Activated gamma-delta T cell treated with anti-CD3 and anti-CD28 coated beads, Interleukin-2, amount 50 U/mL, for 16 hours (primary cell): ENCODE results near the gene LMF1.
"Not testable (repeated sequence)": the region's sequence is repeated elsewhere in the genome, so short reads cannot be mapped to it uniquely, and the experiment has no call there.

Source experiments
- DNase-seq: peaks from one replicate; pipeline ENCODE4 v3.0.0-alpha.2; 2020; ENCODE audit warnings: low read depth

The LMF1 gene

DNA sequence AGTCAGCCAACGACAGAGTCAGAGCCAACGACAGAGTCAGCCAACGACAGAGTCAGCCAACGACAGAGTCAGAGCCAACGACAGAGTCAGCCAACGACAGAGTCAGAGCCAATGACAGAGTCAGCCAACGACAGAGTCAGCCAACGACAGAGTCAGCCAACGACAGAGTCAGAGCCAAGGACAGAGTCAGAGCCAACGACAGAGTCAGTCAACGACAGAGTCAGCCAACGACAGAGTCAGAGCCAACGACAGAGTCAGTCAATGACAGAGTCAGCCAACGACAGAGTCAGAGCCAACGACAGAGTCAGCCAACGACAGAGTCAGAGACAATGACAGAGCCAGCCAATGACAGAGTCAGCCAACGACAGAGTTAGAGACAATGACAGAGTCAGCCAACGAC is 22.0 kb downstream of the LMF1 start:
- not testable (repeated sequence) for DNase-seq

DNA sequence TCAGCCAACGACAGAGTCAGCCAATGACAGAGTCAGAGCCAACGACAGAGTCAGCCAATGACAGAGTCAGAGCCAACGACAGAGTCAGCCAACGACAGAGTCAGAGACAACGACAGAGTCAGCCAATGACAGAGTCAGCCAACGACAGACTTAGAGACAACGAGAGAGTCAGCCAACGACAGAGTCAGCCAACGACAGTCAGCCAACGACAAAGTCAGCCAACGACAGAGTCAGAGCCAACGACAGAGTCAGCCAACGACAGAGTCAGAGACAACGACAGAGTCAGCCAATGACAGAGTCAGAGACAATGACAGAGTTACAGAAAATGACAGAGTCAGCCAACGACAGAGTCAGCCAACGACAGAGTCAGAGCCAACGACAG is 22.9 kb downstream of the LMF1 start:
- DNase-seq = not testable (repeated sequence)

DNA sequence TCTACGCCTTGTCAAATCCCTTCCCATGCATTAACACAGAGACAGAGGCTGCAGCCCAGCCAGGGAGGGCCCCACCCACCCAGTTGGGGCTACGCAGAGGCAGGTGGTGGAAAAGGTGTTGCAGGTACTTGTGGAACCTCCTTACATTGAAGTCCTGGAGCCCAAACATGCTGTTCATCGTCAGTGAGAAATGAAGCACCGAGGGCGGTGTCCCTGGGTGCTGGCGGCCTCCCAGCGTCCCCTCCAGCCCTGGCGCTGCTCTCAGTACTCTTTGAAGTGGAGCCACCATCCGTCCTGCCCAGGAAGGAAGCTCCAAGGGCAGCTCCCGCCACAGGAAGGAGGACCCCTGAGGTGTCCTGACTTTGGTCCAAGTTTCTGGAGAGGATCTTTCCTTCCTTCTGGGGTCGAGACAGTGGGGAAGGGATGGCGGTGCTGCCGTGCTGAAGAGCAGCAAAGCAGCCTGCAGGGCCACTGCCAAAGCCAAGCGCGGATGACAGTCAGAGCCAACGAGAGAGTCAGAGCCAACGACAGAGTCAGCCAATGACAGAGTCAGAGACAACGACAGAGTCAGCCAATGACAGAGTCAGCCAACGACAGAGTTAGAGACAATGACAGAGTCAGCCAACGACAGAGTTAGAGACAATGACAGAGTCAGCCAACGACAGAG is 23.4 kb downstream of the LMF1 start:
- no peak for DNase-seq

DNA sequence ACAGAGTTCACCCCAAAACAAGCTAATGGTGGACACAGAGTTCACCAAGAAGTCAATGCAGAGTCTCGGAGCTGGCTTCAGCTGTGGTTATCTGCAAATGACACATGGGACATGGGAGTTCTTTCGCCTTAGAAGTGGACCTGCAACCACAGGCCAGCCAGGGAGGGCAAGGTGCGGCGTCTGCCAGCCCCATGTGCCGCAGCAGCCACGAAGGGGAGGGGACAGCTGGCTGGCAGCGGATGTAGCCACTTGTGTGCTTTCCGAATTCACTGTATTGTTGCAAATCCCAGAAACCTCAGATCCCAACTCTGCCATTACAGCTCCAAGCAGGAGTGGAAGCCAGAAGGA is 24.8 kb downstream of the LMF1 start:
- no peak for DNase-seq

DNA sequence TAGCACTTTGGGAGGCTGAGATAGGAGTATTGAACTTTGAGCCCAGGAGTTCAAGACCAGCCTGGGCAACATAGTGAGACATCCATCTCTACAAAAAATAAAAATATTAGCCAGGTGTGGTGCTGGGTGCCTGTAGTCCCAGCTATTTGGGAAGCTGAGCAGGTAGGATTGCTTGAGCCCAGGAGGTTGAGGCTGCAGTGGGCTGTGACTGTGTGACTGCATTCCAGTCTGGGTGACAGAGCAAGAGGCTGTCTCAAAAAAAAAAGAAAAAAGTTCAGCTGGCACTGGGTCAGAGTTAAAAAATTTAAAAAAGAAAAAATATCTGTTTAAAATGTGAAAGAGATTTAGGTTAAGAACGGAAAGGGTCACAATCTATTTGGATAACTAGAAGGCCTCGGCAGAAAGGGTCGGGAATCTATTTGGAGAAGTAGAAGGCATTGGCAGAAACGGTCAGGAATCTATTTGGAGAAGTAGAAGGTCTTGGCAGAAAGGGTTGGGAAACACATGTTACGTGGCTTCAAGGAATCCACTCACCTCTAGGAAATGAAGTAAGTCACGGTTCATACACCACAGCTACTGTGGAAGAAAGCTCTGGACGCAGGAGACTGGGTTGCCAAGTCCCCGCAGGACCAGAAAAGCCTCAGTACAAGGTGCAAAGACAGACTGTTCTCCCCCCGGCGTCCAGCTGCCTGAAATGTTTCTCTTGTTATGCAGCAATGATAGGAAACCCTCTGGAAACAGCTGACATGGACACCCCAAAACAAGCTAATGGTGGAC is 25.3 kb downstream of the LMF1 start:
- DNase-seq = no peak

DNA sequence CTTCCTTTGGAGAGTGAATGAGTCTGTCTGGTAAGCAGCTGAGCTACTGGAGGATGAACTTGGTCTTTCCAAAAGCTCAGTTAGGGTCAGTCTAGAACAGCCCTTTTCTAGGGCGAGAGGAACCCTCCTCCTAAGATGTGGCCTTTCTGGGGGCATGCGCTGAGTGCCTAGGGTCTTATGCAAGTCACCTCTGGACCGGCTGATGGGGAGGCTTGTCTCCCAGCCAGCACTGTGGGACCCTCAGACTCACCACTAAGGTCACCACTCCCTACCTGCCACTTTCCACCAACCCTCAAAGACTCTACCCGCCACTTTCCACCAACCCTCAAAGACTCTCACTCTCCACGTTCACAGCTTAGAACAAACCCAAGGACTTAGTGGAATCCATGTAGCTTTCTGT is 26.8 kb downstream of the LMF1 start:
- DNase-seq = no peak

DNA sequence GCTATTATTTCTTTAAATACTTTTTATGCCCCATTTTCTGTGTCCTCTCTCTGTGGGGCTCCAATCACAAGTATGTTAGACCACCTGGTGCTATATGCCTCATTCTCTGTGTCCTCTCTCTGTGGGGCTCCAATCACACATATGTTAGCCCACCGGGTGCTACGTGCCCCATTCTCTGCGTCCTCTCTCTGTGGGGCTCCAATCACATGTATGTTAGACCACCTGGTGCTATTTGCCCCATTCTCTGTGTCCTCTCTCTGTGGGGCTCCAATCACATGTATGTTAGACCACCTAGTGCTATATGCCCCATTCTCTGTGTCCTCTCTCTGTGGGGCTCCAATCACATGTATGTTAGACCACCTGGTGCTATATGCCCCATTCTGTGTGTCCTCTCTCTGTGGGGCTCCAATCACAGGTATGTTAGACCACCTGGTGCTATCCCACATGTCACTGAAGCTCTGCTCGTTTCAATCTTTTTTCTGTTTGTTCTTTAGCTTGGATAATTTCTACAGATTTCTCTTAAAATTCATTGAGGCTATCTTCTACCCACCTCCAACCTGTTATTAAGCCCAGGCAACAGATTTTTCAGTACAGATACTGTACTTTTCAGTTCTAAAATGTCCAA is 28.2 kb downstream of the LMF1 start:
- no peak for DNase-seq

DNA sequence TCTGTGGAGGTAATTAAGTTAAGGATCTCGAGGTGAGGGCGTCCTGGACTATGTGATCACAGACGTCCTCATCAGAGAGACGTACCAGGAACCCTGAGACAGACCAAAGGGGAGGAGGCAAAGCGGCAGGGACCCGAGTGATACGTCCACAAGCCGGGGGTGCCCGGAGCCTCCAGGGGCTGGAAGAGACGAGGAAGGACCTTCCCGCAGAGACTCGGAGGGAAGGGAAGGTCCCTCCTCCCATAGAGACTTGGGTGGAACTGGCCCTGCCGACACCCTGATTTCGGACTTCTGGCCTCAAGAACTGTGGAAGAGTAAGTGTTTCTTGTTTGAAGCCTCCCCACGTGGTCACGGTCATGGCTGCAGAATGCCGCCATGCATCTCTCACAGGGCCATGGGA is 30.8 kb downstream of the LMF1 start:
- no peak for DNase-seq

DNA sequence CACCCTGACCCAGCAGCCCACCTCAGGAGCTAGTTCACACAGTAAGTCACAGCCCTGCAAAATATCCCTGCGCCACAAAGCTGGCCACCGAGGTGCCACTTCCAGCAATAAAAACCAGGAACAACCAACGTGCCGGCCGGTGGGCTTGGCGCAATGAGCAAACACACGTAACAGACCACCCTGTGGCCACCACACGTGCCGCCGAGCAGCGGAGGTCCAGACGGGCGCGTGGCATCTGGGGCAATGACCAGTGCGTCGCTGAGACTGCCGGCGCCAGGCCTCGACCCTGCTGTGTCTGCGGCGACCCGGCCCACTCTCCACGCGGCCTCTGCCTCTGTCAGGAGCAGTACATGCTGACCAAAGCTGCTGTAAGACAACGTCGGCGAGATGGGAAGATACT is 31.5 kb downstream of the LMF1 start:
- no peak for DNase-seq

DNA sequence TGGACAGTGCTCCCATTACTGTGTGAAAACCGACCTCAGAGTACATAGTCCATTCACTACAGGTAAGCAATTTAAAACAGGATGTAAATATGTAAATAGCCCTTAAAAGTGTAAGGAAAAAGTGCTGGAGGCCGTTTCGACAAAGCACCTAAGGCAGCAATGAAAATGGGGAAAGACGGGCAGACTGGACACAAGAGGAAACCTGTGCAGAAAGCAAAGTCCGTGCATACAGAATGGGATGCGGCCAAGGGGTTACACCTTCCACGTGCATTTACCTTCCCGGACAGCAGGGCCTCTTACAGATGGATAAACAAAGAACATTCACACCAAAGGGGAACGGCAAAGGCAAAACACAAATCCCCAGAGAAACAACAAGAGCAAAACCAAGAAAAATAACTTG is 32.0 kb downstream of the LMF1 start:
- no peak for DNase-seq

DNA sequence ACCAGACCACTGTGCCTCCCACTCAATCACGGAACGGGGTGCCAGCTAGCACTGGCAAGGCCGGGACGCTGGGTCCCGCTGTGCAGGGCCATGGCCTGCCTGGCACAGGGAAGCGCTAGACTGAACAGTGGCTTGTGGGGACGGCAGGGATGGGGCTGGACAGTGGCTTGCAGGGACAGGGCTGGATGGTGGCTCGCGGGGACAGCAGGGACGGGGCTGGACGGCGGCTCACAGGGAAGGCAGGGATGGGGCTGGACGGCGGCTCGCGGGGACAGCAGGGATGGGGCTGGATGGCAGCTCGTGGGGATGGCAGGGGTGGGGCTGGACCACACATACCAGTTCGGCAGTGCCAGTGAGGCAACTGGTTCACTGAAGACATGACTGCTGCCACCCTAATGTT is 32.6 kb downstream of the LMF1 start:
- DNase-seq = no peak

DNA sequence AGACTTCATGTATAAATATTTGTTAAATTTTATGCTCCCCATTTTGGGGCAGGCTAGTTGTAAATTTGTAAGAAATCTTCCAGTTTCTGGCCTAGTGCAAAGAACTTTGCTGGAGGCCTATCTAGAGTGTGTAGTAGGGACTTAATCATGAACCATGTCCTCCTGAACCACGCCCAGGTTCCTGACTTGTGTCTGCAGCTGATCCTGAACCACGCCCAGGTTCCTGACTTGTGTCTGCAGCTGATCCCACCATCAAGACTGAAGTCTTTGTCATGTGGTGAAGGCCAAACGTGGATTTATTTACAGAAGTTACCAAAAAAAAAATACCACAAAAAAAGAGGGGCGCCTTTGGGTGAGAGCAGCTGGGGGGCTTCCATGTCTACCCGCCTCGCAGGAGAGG is 33.1 kb downstream of the LMF1 start:
- DNase-seq = no peak

DNA sequence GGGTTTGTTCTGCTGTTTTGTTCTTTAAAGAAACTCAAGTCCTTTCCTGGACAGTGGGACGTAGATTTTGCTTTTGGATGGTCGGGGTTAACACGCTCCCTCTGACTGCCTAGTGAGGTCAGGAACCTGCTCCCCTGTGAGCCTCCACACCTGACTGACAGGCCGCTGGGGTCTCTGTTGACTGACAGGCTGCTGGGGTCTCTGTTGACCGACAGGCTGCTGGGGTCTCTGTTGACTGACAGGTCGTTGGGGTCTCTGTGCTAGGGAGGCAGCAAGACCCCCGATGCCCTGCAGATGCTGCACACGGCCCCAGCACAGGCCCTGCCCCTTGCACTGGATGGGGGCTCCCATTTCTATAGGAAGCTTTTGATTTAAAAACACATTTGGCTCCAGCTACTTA is 33.5 kb downstream of the LMF1 start:
- DNase-seq = no peak

DNA sequence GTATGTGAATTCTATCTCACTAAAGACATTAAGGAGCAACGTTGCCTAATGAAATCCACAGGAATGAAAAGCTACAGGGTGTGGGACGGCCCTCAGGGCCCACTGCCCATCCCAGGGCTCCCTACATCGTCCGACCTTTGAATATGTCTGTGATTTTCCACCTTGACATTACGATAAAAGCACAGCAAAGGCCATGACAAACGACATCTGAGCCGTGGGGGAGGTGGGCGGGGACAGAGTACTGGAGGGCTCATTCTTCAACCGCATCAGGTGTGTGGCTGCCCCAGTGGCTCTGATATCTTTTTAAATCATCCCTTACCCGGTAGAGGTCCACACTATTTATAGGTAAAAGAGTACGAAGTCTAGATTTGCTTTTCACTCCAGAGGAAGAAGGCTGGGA is 35.1 kb downstream of the LMF1 start:
- no peak for DNase-seq

DNA sequence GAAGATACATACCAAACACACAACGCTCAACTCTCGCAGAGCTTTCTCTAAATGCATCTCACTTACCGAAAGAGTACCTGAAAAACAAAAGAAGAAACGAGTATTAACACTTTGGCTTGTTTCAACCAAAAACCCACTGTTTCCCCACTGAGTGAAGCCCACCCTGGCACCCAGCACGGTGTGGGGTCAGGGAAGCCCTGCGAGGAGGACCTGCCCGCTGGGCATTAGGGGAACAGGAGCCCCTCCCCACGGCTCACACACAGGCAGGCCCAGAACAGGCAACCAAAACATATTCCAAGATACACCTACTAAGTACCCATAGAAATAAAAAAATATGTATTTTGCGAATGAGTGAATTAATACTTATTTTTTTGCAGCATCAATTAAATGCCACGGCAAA is 36.6 kb downstream of the LMF1 start:
- no peak for DNase-seq

DNA sequence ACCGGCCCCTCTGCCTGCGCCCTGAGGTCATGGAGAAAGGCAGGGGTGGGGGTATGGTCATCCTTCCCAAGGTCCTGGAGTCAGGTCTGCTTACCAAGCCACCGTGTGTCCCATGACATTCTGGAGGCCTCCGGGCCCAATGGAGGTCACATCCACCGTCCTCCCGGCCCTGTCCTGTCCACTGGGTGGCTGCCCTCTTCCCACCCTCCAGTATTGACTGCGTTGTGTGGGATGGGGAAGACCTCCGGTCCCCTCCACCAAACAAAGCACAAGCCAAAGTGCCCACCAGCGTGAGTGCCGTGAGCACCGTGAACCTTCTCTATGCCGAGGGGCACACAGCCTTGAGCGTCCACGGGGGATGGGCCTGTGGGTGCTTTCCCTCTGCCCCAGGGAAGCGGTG is 37.2 kb downstream of the LMF1 start:
- no peak for DNase-seq

DNA sequence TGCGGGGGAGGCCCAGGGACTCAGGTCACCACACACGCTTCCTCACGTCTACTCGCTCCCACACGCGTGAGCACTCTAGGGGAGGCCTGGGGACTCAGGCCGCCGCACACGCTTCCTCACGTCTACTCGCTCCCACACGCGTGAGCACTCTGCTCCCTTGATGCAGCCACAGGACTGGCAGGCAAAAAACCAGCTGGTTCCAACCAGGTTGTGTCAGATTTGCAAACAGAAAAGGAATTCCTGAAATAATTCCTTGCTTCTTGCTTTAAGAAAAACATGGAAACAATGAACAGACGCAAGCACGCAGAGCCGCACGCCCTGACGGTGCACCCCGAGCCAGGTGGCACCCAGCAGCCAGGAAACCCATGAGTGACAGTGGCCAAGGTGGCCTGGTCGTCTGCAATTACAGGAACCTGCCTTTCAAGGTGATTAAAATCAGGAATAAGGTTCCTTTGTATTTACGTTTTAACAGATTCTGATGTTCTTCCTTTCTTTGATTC is 37.9 kb downstream of the LMF1 start:
- no peak for DNase-seq

DNA sequence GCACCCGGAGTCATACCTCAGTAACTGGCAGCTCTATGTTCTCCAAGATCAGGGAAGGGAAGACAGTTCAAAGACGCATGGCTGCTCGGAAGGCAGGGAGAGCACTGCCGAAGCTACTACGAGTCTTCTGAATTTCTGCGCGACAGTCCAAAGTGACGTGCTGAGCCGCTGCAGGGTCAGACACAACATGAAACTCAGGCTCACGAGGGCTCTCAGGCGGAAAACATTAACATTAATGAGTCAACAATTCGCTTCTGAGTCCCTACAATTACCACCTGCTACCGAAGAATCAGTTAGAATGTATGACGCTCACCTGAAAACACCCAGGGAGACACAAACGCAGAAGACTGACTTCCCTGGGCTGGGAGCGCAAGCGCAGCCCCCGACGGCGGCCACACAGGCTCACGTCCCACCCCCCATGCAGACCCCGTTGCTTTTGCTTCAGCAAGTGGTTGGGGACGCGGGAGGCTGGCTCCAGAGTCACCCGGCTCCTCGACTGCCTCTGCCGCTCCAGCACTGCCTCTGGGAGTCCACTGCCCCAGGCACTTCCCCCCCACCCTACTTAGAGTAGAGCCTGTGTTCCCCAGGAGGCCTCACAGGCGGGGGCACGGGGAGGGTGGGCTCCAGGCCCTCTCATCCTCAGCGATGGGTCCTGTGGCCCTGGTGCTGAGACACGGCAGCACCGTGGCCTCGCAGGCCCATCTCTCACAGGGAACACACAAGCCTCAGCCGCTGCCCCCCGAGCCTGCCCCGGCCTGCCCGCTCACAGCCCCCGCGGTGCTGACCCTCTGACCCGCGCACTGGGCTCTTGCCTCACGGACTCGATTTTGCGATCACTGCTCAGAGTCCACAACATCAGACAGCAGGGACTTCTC is 38.9 kb downstream of the LMF1 start:
- no peak for DNase-seq

DNA sequence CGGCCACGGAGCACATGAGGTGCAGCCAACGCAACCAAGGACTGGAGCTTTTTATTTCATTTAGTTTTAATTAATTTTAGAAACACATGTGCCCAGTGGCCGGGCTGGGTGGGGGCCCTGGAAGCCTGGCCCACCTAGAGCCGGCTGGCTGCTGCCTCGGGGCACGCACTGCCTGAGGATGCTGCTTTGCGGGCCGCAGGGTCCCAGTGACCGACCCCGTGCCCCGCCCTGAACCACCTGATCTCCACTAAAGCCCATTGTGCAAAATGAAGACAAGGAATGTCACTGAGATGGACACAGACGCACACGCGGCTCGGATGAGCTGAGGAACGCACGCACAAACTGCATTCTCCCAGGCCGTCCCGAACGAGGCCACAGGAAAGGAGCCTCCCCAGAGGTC is 39.6 kb downstream of the LMF1 start:
- no peak for DNase-seq

DNA sequence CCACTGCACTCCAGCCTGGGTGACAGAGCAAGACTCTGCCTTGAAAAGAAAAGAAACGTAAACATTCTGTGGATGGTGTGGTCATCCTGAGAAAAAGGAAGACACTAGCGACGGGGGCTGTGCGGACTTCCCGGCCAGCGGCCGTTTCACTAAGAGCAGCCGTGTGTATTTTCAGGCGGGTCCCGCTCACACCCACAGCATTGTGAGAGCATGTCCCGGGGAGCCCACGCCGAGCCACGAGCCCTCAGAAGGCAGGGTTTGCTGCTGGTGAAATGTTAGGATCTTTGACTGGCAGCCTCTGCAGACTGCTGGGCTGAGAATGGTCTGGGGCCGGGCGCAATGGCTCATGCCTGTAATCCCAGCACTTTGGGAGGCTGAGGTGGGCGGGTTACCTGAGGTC is 40.3 kb downstream of the LMF1 start:
- no peak for DNase-seq

DNA sequence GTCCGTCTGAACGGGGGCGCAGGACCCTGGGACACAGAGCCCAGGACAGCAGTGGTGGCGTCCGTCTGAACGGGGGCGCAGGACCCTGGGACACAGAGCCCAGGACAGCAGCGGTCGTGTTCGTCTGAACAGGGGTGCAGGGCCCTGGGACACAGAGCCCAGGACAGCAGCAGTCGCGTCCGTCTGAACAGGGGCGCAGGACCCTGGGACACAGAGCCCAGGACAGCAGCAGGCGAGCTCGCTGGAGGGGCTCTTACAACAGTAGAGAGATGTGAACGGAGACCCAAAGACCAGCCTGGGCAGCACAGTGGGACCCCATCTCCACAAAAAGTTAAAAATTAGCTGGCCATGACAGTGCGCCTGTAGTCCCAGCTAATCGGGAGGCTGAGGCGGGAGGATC is 40.7 kb downstream of the LMF1 start:
- no peak for DNase-seq

DNA sequence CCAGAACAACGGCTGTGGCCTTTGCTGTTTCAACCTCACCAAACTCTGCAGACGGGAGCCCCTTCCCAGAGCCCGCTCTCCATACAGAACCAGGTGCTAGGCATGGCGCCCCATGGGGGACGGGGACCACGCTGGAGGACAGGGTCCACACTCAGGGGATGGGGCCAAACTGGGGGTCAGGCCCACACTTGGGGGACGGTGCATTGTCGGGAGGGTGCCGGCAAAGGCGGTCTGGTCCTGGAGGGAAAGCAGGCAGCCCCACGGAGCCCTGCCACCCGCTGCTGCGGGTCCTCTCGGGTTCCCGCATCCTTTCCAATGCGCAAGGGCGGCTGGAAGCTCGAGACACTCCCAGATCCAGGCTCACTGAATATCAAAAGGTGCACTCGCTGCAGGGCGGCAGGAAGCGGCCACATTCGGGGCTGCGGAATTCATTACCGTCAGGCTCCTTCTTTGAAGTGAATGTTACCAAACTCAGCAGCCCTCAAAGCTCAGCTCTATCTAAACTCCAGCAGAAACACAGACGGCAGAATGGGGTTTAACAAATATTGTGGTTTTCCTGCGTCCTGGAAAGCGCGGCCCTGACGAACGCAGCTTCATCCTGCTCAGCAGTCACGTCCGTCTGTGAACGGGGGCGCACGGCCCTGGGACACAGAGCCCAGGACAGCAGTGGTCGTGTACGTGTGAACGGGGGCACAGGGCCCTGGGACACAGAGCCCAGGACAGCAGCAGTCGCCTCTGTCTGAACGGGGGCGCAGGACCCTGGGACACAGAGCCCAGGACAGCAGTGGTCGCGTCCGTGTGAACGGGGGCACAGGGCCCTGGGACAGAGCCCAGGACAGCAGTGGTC is 41.3 kb downstream of the LMF1 start:
- no peak for DNase-seq
